GM12872 (cell line): ENCODE results near the gene EME2.

Experiments
- TF ChIP-seq, protein P1 (sequence below): IDR thresholded peaks from 3 replicates; pipeline ENCODE4 v1.5.1; 2011; ENCODE audit warnings: low read depth, mild to moderate bottlenecking, low read length, moderate library complexity; ENCODE audit not compliant: insufficient read depth

EME2 gene

DNA sequence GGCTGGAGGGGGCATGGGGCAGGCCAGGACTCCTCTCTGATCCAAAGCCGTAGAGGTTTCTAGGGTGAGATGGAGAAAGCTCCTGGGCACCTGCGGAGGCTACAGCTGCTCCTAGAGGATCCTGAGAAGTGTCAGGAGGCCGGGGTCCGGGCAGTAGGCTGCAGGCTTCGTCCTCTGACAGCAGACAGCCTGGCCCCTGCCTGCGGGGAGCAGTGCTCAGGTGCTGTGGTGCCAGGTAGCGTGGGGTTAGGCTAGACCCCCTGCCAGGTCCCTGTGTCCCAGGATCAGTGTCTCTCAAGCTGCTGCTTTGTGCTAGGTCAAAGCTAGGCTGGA, 1.8 kb downstream of the EME2 start:
- TF ChIP-seq, protein P1, sequence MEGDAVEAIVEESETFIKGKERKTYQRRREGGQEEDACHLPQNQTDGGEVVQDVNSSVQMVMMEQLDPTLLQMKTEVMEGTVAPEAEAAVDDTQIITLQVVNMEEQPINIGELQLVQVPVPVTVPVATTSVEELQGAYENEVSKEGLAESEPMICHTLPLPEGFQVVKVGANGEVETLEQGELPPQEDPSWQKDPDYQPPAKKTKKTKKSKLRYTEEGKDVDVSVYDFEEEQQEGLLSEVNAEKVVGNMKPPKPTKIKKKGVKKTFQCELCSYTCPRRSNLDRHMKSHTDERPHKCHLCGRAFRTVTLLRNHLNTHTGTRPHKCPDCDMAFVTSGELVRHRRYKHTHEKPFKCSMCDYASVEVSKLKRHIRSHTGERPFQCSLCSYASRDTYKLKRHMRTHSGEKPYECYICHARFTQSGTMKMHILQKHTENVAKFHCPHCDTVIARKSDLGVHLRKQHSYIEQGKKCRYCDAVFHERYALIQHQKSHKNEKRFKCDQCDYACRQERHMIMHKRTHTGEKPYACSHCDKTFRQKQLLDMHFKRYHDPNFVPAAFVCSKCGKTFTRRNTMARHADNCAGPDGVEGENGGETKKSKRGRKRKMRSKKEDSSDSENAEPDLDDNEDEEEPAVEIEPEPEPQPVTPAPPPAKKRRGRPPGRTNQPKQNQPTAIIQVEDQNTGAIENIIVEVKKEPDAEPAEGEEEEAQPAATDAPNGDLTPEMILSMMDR, result no peak

DNA sequence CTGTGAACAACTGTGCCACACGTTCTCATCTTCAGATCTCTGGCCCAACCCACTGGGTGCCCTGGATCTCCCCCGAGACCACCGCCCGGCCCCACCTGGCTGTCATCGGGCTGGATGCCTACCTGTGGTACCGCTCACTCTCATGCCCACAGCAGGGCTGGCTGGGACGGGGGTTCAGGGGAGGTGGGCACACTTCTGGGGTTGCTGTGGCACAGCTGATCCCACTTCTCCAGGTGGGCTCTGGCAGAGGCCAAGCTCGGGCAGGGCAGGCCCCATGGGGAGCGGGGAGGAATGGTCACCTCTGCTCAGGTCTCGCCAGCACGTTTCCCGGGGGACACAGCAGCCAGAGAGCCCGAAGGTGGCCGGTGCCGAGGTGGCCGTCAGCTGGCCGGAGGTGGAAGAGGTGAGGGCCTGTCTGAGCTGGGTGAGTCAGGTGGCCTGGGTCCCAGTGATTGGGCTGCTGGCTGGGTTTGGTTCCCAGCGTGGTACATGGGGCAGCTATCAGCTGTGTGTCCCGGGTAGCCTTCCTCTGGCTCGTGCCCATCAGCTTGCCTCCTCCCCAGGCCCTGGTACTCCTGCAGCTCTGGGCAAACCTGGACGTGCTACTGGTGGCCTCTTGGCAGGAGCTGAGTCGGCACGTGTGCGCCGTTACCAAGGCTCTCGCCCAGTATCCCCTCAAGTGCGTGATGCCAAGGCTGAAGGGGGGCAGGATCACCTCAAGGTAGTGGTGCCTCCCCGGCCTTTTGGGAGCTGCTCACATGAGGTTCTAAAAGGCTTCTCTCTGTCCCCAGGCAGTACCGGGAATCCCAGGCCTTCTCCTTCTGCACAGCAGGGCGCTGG, 2.6 kb downstream of the EME2 start:
- TF ChIP-seq, protein P1, result no peak

DNA sequence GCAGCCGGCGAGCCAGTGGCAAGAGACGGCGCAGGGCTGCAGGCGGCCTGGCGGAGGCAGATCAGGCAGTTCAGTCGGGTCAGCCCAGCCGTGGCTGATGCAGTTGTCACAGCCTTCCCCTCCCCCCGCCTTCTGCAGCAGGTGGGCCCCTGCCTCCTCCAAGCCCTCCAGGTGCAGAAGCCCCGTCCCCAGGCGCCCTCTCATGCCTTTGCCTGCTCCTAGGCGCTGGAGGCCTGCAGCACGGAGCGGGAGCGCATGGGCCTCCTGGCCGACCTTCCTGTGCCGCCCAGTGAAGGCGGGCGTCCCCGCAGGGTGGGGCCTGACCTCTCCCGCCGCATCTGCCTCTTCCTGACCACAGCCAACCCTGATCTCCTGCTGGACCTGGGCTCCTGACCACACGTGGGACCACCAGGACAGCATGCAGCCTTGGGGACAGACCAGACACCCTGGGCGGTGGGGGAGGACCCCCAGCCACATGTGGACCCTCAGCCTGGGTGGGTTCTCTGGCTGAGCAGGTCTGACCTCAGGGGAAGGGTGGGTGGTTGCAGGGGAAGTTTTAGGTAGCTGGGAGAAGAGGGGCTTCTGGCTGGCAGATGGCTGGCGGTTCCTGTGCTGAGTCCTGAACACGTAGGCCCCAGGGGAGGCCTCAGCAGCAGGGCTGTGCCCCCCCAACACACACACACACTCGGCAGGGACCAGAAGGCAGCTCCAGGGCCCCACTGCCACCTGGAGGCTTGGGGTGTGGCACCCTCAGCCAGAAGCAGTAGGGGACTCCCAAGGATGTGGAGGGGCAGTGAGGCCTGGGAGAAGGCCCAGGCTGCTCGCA, 3.4 kb downstream of the EME2 start:
- TF ChIP-seq, protein P1, result no peak

DNA sequence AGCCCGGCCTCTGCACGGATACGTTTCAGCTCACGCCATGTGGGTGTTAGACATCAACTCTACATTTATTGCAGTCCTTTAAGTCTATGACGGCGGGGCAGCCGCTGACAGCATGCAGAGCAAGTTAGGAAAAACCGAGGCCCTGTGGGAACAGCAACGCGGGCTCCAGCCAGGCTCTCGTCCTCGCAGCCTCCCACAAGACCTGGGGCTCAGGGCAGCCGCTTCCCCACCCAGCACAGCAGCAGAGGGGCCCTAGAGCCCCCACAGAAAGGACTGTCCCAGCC, 4.0 kb downstream of the EME2 start:
- TF ChIP-seq, protein P1, result no peak

DNA sequence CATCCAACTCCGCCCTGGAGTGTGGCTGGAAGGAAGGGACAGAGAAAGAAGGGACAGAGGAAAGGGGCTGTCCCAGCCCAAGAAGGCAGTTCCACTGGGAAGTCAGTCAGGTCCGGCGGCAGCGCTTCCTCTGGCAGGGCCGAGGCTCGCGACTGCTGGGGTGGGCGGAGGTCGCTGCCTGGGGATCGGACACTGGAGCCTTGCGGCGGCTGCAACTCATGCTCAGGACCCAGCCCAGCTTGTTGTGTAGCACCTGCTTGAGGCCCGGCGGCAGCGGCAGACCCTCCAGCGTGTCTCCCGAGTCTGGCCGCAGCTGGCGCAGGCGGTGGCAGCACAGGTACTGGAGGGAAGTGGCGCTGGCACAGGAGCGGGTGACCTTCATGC, 4.4 kb downstream of the EME2 start:
- TF ChIP-seq, protein P1, result no peak

DNA sequence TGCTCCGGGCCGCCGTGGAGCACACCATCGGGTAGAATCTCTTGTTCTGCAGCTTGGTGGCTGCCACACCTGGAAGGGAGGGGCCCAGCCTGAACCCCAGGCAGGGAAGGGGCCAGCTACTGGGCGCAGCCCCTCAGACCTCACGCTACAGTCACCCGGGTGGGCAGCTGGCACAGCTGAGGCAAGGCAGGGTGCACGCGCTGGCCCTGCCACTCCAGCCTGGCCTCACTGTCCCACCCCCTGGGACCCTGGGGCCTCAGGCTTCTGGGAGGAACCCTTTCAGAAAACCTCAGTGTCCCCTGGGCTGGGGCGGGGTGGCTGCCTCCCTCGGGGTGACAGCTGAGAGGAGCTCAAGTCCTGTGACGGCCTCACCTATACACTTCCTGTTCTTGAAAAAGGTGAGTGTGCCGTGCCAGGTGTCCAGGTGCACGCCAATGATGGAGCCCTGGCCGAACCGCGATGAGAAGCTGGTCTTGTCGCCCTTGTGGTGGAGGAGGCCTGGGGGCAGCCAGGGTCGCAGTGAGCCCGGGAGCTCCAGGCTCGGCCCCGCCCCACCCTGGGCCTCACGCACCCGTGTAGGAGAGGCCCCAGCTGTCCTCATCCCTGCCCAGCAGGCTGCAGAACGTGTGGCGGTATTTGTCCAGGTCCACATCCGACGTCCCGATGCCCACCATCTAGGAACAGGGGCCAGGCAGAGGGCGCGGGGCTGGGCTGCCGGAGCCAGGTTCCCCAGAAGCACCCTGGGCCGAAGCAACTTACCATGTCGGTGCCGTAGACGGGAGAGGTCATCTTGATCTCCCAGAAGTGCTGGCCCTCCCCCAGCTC, 5.0 kb downstream of the EME2 start:
- TF ChIP-seq, protein P1, result no peak
